Trophoblast cell (in vitro differentiated cells and primary cell): ENCODE results near the gene PRKAG1.

ENCODE experiments used
- DNase-seq, 2 donors: peaks; one replicate each; pipeline ENCODE4 v3.0.0-alpha.2; 2016
- H2AFZ ChIP-seq: 2 replicates; pipeline ENCODE4 v1.6.1; 2013; ENCODE audit warnings: low read length, moderate library complexity, mild to moderate bottlenecking; ENCODE audit not compliant: insufficient read depth, poor library complexity
- H2AK5ac ChIP-seq: 2 replicates; pipeline ENCODE4 v1.6.1; 2013; ENCODE audit warnings: mild to moderate bottlenecking, low read length
- H2BK120ac ChIP-seq: 2 replicates; pipeline ENCODE4 v1.6.1; 2013; ENCODE audit warnings: low read length, mild to moderate bottlenecking, moderate library complexity; ENCODE audit not compliant: insufficient read depth, poor library complexity
- H2BK12ac ChIP-seq: 2 replicates; pipeline ENCODE4 v1.6.1; 2013; ENCODE audit warnings: mild to moderate bottlenecking, low read length, moderate library complexity
- H2BK5ac ChIP-seq: 2 replicates; pipeline ENCODE4 v1.6.1; 2013; ENCODE audit warnings: low read length, low read depth, moderate library complexity, mild to moderate bottlenecking; ENCODE audit not compliant: poor library complexity
- H3K14ac ChIP-seq: 2 replicates; pipeline ENCODE4 v1.6.1; 2013; ENCODE audit warnings: mild to moderate bottlenecking, low read length
- H3K18ac ChIP-seq: 2 replicates; pipeline ENCODE4 v1.6.1; 2013; ENCODE audit warnings: mild to moderate bottlenecking, low read length
- H3K23ac ChIP-seq: 2 replicates; pipeline ENCODE4 v1.6.1; 2013; ENCODE audit warnings: low read length
- H3K27ac ChIP-seq: 2 replicates; pipeline ENCODE4 v1.5.1; 2013; ENCODE audit warnings: low read depth, mild to moderate bottlenecking, inconsistent platforms, low read length, moderate library complexity
- H3K27me3 ChIP-seq: 2 replicates; pipeline ENCODE4 v1.6.1; 2013; ENCODE audit warnings: inconsistent platforms, mild to moderate bottlenecking, low read length, moderate library complexity; ENCODE audit not compliant: insufficient read depth
- H3K36me3 ChIP-seq, 2 experiments: 1 replicate in 1 of 2; 2 replicates in 1 of 2; pipeline ENCODE4 v1.6.1; 2013; ENCODE audit warnings: low read length in 2 of 2, mild to moderate bottlenecking in 2 of 2, moderate library complexity in 1 of 2; ENCODE audit not compliant: insufficient read depth in 2 of 2, control insufficient read depth in 1 of 2
- H3K4ac ChIP-seq: 2 replicates; pipeline ENCODE4 v1.6.1; 2013; ENCODE audit warnings: low read depth, mild to moderate bottlenecking, low read length, moderate library complexity
- H3K4me1 ChIP-seq, 2 experiments: 1 replicate in 1 of 2; 2 replicates in 1 of 2; pipeline ENCODE4 v1.6.1; 2013; ENCODE audit warnings: low read length in 2 of 2, mild to moderate bottlenecking in 2 of 2, moderate library complexity in 1 of 2; ENCODE audit not compliant: insufficient read depth in 2 of 2, control insufficient read depth in 1 of 2
- H3K4me2 ChIP-seq: 2 replicates; pipeline ENCODE4 v1.6.1; 2013; ENCODE audit warnings: inconsistent platforms, mild to moderate bottlenecking, low read length, moderate library complexity
- H3K4me3 ChIP-seq: 2 replicates; pipeline ENCODE4 v1.5.1; 2013; ENCODE audit warnings: mild to moderate bottlenecking, low read depth, low read length, inconsistent platforms
- H3K79me1 ChIP-seq: one replicate; pipeline ENCODE4 v1.6.1; 2013; ENCODE audit warnings: low read length
- H3K79me2 ChIP-seq: 2 replicates; pipeline ENCODE4 v1.6.1; 2013; ENCODE audit warnings: low read length, mild to moderate bottlenecking; ENCODE audit not compliant: control insufficient read depth, insufficient read depth, poor library complexity
- H3K9ac ChIP-seq: 2 replicates; pipeline ENCODE4 v1.6.1; 2013; ENCODE audit warnings: mild to moderate bottlenecking, low read length
- H3K9me3 ChIP-seq: 2 replicates; pipeline ENCODE4 v1.6.1; 2013; ENCODE audit warnings: low read depth, mild to moderate bottlenecking, control low read depth, inconsistent platforms, low read length; ENCODE audit not compliant: insufficient read depth
- H4K12ac ChIP-seq: 2 replicates; pipeline ENCODE4 v1.6.1; 2013; ENCODE audit warnings: low read depth, mild to moderate bottlenecking, low read length, moderate library complexity
- H4K8ac ChIP-seq: 2 replicates; pipeline ENCODE4 v1.6.1; 2013; ENCODE audit warnings: low read depth, mild to moderate bottlenecking, low read length, moderate library complexity
- H4K91ac ChIP-seq: one replicate; pipeline ENCODE4 v1.6.1; 2013; ENCODE audit warnings: low read depth, mild to moderate bottlenecking, low read length, moderate library complexity
- WGBS: extraction: QIAGEN DNeasy Blood & Tissue Kit; methylation state at CpG from one replicate; pipeline ENCODE4 v1.1.7; 2013; ENCODE audit warnings: missing lambda C conversion rate; ENCODE audit not compliant: insufficient read length, insufficient coverage; ENCODE audit errors: extremely low coverage; 5-methylcytosine and 5-hydroxymethylcytosine counted together

PRKAG1 gene

DNA sequence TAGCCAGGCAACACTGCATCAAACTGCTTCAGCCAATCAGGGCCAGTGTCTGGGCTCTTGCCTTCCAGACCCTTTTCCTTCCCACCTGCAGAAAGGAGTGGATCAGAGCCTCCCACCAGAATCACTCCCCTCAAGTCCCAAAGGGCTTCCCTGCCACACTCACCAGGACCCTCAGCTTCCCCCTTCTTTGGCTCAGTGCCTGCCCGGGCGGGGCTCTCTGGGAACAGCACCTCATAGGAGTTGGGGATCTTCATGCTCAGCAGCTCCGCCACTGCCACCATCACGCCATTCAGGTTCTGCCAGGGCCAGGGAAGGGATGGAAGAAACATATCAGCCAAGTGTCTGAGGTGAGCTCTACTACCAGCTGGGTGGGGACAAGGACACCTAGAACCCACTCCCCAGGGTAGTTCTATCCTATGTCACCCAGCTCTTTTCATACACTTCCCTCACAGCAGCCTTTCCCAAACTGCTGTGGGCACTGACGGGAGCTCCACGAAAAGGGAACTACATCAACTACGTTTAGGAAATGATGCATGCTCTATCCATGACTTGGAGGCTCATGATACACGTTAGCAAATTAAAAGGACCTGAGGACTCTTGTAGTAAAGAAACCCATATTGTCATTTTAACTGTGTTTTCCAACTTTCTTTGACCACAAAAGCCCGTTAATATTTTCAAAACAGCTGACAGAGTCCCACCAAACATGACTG lies 9.4 kb upstream of the PRKAG1 start:
- no CpG with 5 or more reads among the region's 9 CpGs for WGBS

DNA sequence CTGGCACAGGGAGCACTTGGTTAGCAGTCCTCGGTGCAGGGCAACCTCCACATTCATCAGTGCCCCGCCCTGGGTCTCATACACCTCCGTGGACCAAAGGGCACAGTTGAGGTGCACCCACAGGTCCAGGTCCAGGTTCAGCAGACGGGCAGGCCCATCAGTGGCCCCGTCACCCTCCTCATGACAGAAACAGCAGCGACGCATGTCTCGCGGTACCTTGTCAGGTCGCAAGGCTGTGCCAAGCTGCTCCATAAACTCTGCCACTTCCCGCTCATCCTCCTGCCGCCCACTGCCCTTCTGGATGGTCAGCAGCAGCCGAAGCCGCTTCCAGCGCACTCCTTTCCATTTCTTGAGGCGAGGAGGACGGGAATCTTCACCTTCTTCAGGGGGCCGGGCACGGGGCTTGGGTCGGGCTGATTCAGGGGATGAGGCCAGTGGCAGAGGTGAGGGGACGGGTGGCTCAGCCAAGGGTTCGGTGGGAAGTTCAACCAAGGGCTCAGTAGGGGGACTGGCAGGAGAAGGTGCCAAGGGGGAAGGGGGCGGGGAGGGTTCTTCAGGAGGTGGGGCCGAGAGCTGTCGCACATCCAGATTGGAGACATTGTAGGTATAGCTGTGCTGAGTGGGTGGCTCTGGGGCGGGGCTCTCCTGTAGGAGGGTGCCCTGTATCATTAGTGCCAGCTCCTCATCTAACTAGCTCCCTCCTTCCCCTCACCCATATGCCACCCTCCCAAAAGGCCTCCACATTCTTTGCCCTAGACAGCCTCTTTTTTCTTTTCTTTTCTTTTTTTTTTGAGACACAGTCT lies 8.3 kb upstream of the PRKAG1 start:
- Histone ChIP-seq H3K4me2 (no peak overlapping the region), H4K8ac (no peak overlapping the region)
- WGBS: no CpG with 5 or more reads among the region's 26 CpGs

More for the DNA sequence above, 9.4 kb upstream of the PRKAG1 start:
- H3K4me1 ChIP-seq: no peaks in the 10 kb centered on the region
- H2BK120ac ChIP-seq: no peak overlapping the region
- H4K91ac ChIP-seq: no peak overlapping the region
- H3K9ac ChIP-seq: no peak overlapping the region
- H3K18ac ChIP-seq: no peak overlapping the region
- no peak overlapping the region for H3K4ac ChIP-seq
- H3K14ac ChIP-seq: no peak overlapping the region
- H2BK5ac ChIP-seq: no peak overlapping the region
- no peak overlapping the region for H3K23ac ChIP-seq
- H3K27ac ChIP-seq: no peak overlapping the region
- H3K79me1 ChIP-seq: no peaks in the 10 kb centered on the region
- H3K9me3 ChIP-seq: no peaks in the 10 kb centered on the region
- no peak overlapping the region for H2AFZ ChIP-seq
- no peak overlapping the region for H2BK12ac ChIP-seq
- H3K4me2 ChIP-seq: no peak overlapping the region
- DNase-seq: peak in 1 of 2 donors; percentile 2
- H3K79me2 ChIP-seq: no peaks in the 10 kb centered on the region
- H4K12ac ChIP-seq: no peak overlapping the region
- no peak overlapping the region for H3K4me3 ChIP-seq
- H3K27me3 ChIP-seq: no peaks in the 10 kb centered on the region
- no peak overlapping the region for H2AK5ac ChIP-seq
- no peak overlapping the region for H4K8ac ChIP-seq
- peaks cover 77 to 89% of the 10 kb centered on the region in 2 experiments for H3K36me3 ChIP-seq

DNA sequence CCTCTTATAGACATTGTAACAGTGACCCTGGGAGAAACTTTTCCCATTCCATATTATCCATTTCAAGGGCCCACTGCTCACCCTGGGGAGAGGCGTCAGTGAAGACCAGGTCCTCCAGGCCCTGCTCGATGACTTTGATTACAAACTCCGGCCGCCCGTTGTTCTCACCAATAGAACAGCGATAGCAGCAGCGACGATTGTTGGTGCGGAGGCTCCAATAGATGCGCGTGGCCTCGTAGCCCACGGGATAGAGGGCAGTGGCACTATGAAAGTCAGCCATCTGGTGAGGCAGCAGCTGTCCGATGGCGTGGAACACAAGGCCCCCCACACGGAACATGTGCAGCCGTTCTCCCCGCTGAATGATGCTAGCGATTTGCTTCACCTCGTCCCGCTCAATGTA lies 7.5 kb upstream of the PRKAG1 start:
- Histone ChIP-seq H3K4me2 (no peak overlapping the region), H4K8ac (no peak overlapping the region), H3K79me1 (no peaks in the 10 kb centered on the region), H2BK5ac (no peak overlapping the region), H4K12ac (peak overlapping the region; percentile 38), H2BK120ac (no peak overlapping the region), H3K23ac (no peak overlapping the region), H3K9me3 (no peaks in the 10 kb centered on the region), H3K36me3 (peaks cover 77 to 89% of the 10 kb centered on the region in 2 experiments), H3K27ac (no peak overlapping the region), H3K9ac (no peak overlapping the region), H3K4me3 (no peak overlapping the region), H4K91ac (no peak overlapping the region), H3K79me2 (no peaks in the 10 kb centered on the region), H3K4ac (no peak overlapping the region), H2AFZ (no peak overlapping the region), H3K14ac (no peak overlapping the region), H2AK5ac (no peak overlapping the region), H2BK12ac (no peak overlapping the region), H3K4me1 (no peaks in the 10 kb centered on the region), H3K18ac (no peak overlapping the region), H3K27me3 (no peaks in the 10 kb centered on the region)
- no CpG with 5 or more reads among the region's 21 CpGs for WGBS
- DNase-seq: no peak

More for the DNA sequence above, 8.3 kb upstream of the PRKAG1 start:
- Histone ChIP-seq H2BK5ac (no peak overlapping the region), H2AK5ac (no peak overlapping the region), H3K79me1 (no peaks in the 10 kb centered on the region), H3K4me3 (no peak overlapping the region), H3K23ac (no peak overlapping the region), H2BK12ac (no peak overlapping the region), H3K27ac (no peak overlapping the region), H4K12ac (no peak overlapping the region), H3K27me3 (no peaks in the 10 kb centered on the region), H4K91ac (no peak overlapping the region), H3K14ac (no peak overlapping the region), H3K36me3 (peaks cover 77 to 89% of the 10 kb centered on the region in 2 experiments), H3K18ac (no peak overlapping the region), H3K4ac (no peak overlapping the region), H3K79me2 (no peaks in the 10 kb centered on the region), H3K4me1 (no peaks in the 10 kb centered on the region), H3K9me3 (no peaks in the 10 kb centered on the region), H2BK120ac (no peak overlapping the region), H3K9ac (no peak overlapping the region), H2AFZ (no peak overlapping the region)
- no peak for DNase-seq

DNA sequence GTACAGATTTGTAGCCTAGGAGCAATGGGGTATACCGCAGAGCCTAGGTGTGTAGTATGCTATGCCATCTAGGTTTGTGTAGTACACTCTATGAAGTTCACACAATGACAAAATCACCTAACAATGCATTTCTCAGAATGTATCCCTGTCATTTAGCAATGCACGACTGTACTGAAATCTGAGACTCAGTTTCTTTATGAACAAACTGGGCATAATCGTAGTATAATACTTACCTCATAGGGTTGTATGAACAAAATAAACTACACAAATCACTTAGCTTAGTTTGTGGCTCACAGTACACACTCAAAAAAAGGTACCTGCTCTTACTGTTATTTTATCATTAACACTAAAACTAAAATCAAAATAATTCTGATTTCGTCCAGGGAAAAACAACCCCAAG lies 6.9 kb upstream of the PRKAG1 start:
- Histone ChIP-seq H3K23ac (no peak overlapping the region), H3K4me2 (no peak overlapping the region), H2AK5ac (no peak overlapping the region), H3K79me1 (no peaks in the 10 kb centered on the region), H4K8ac (no peak overlapping the region), H2BK5ac (no peak overlapping the region), H3K27me3 (no peaks in the 10 kb centered on the region), H4K91ac (no peak overlapping the region), H3K14ac (no peak overlapping the region), H3K4ac (no peak overlapping the region), H3K27ac (no peak overlapping the region), H3K9ac (no peak overlapping the region), H3K36me3 (peaks cover 71 to 88% of the 10 kb centered on the region in 2 experiments), H3K4me3 (no peak overlapping the region), H3K9me3 (no peaks in the 10 kb centered on the region), H3K18ac (no peak overlapping the region), H3K79me2 (no peaks in the 10 kb centered on the region), H3K4me1 (no peaks in the 10 kb centered on the region), H2BK12ac (no peak overlapping the region), H2BK120ac (no peak overlapping the region), H2AFZ (no peak overlapping the region), H4K12ac (no peak overlapping the region)
- DNase-seq: no peak
- WGBS: no CpG with 5 or more reads among the region's 4 CpGs
